ENCODE measurements around the gene ZNF850.
A peak's percentile ranks its signal among the peaks of the same experiment; 100 is the strongest.
"Not testable (repeated sequence)": the region's sequence is repeated elsewhere in the genome, so short reads cannot be mapped to it uniquely, and the experiment has no call there.

The ZNF850 gene

GRCh38 chr19:36772311-36773222 is at the start of gene ZNF850:
Gene ZNF850, minus strand, starts transcription at chr19:36772807. Its CDS starts 10,201 bp downstream, at chr19:36762606.
- Histone ChIP-seq H3K4me1 (ENCODE audit: control insufficient read depth in 5 of 5, insufficient read depth in 5 of 5, low read length in 5 of 5) (peaks cover 5 to 27% (median 23%) of the 10 kb centered on the region in 5 donors), H3K27ac (ENCODE audit: low read depth, low read length) (peak within 1 kb of the TSS; percentile 82), H3K4me3 (ENCODE audit: low read depth in 1 of 5, low read length in 5 of 5) (peak within 1 kb of the TSS; percentile 74 to 99 (median 93)), H3K9ac (ENCODE audit: low read length in 5 of 5) (peak within 1 kb of the TSS; percentile 43 to 88 (median 72)), H3K9me3 (ENCODE audit: control insufficient read depth in 5 of 5, low read length in 5 of 5) (peaks cover 0 to 41% (median 25%) of the 10 kb centered on the region in 5 donors), H3K27me3 (ENCODE audit: control insufficient read depth in 5 of 5, insufficient read depth in 4 of 5, low read length in 5 of 5) (no peaks in the 10 kb centered on the region), H3K36me3 (ENCODE audit: control insufficient read depth in 5 of 5, insufficient read depth in 5 of 5, low read length in 5 of 5) (no peaks in the 10 kb centered on the region)

- Histone ChIP-seq H3K9me3 (ENCODE audit: control insufficient read depth in 5 of 5, low read length in 5 of 5) (peaks cover 76 to 97% (median 87%) of the 10 kb centered on the region in 5 donors), H3K27me3 (ENCODE audit: control insufficient read depth in 5 of 5, insufficient read depth in 4 of 5, low read length in 5 of 5) (no peaks in the 10 kb centered on the region), H3K36me3 (ENCODE audit: control insufficient read depth in 5 of 5, insufficient read depth in 5 of 5, low read length in 5 of 5) (peaks cover 59 to 69% (median 64%) of the 10 kb centered on the region in 5 donors), H3K4me3 (ENCODE audit: low read depth in 1 of 5, low read length in 5 of 5) (peak overlapping the region; percentile 14 to 69 (median 37)), H3K4me1 (ENCODE audit: control insufficient read depth in 5 of 5, insufficient read depth in 5 of 5, low read length in 5 of 5) (peaks cover 0 to 2% (median 0%) of the 10 kb centered on the region in 5 donors), H3K27ac (ENCODE audit: low read depth, low read length) (no peak overlapping the region), H3K9ac (ENCODE audit: low read length in 5 of 5) (no peak overlapping the region)
These were observed 49.2 kb upstream of the ZNF850 start for GRCh38 chr19:36821758-36822157.

- Histone ChIP-seq H3K27me3 (ENCODE audit: control insufficient read depth in 5 of 5, insufficient read depth in 4 of 5, low read length in 5 of 5) (no peaks in the 10 kb centered on the region), H3K9me3 (ENCODE audit: control insufficient read depth in 5 of 5, low read length in 5 of 5) (peaks cover 77 to 99% (median 89%) of the 10 kb centered on the region in 5 donors), H3K4me1 (ENCODE audit: control insufficient read depth in 5 of 5, insufficient read depth in 5 of 5, low read length in 5 of 5) (peaks cover 0 to 2% (median 0%) of the 10 kb centered on the region in 5 donors), H3K9ac (ENCODE audit: low read length in 5 of 5) (no peak overlapping the region), H3K27ac (ENCODE audit: low read depth, low read length) (no peak overlapping the region), H3K36me3 (ENCODE audit: control insufficient read depth in 5 of 5, insufficient read depth in 5 of 5, low read length in 5 of 5) (peaks cover 46 to 60% (median 51%) of the 10 kb centered on the region in 5 donors), H3K4me3 (ENCODE audit: low read depth in 1 of 5, low read length in 5 of 5) (peak overlapping the region; percentile 28 to 70 (median 47))
These were observed 46.6 kb upstream of the ZNF850 start for GRCh38 chr19:36819130-36819630.

GRCh38 chr19:36807029-36807428 is 34.4 kb upstream of the ZNF850 start:
- Histone ChIP-seq H3K36me3 (ENCODE audit: control insufficient read depth in 5 of 5, insufficient read depth in 5 of 5, low read length in 5 of 5) (peaks cover 4 to 25% (median 10%) of the 10 kb centered on the region in 5 donors), H3K9ac (ENCODE audit: low read length in 5 of 5) (no peak overlapping the region), H3K9me3 (ENCODE audit: control insufficient read depth in 5 of 5, low read length in 5 of 5) (peaks cover 32 to 87% (median 77%) of the 10 kb centered on the region in 5 donors), H3K27me3 (ENCODE audit: control insufficient read depth in 5 of 5, insufficient read depth in 4 of 5, low read length in 5 of 5) (no peaks in the 10 kb centered on the region), H3K27ac (ENCODE audit: low read depth, low read length) (no peak overlapping the region), H3K4me1 (ENCODE audit: control insufficient read depth in 5 of 5, insufficient read depth in 5 of 5, low read length in 5 of 5) (no peaks in the 10 kb centered on the region), H3K4me3 (ENCODE audit: low read depth in 1 of 5, low read length in 5 of 5) (peak overlapping the region in 2 of 5 donors; percentile 37 to 42)

- Histone ChIP-seq H3K9ac (ENCODE audit: low read length in 5 of 5) (no peak overlapping the region), H3K4me3 (ENCODE audit: low read depth in 1 of 5, low read length in 5 of 5) (peak overlapping the region in 1 of 5 donors; percentile 42), H3K4me1 (ENCODE audit: control insufficient read depth in 5 of 5, insufficient read depth in 5 of 5, low read length in 5 of 5) (no peaks in the 10 kb centered on the region), H3K36me3 (ENCODE audit: control insufficient read depth in 5 of 5, insufficient read depth in 5 of 5, low read length in 5 of 5) (peaks cover 4 to 25% (median 13%) of the 10 kb centered on the region in 5 donors), H3K27me3 (ENCODE audit: control insufficient read depth in 5 of 5, insufficient read depth in 4 of 5, low read length in 5 of 5) (no peaks in the 10 kb centered on the region), H3K27ac (ENCODE audit: low read depth, low read length) (no peak overlapping the region), H3K9me3 (ENCODE audit: control insufficient read depth in 5 of 5, low read length in 5 of 5) (peaks cover 23 to 83% (median 69%) of the 10 kb centered on the region in 5 donors)
These were observed 32.8 kb upstream of the ZNF850 start for GRCh38 chr19:36805364-36805763.

- peaks cover 6 to 71% (median 39%) of the 10 kb centered on the region in 5 donors for H3K9me3 ChIP-seq (ENCODE audit: control insufficient read depth in 5 of 5, low read length in 5 of 5)
These were observed 25.1 kb upstream of the ZNF850 start for GRCh38 chr19:36797786-36798108.

GRCh38 chr19:36796714-36796992 is 24.0 kb upstream of the ZNF850 start:
- Histone ChIP-seq H3K9me3 (ENCODE audit: control insufficient read depth in 5 of 5, low read length in 5 of 5) (peaks cover 9 to 71% (median 37%) of the 10 kb centered on the region in 5 donors), H3K4me3 (ENCODE audit: low read depth in 1 of 5, low read length in 5 of 5) (peak overlapping the region; percentile 82 to 94 (median 88)), H3K9ac (ENCODE audit: low read length in 5 of 5) (peak overlapping the region in 1 of 5 donors; percentile 39), H3K4me1 (ENCODE audit: control insufficient read depth in 5 of 5, insufficient read depth in 5 of 5, low read length in 5 of 5) (peaks cover 0 to 13% (median 5%) of the 10 kb centered on the region in 5 donors), H3K27me3 (ENCODE audit: control insufficient read depth in 5 of 5, insufficient read depth in 4 of 5, low read length in 5 of 5) (no peaks in the 10 kb centered on the region), H3K27ac (ENCODE audit: low read depth, low read length) (no peak overlapping the region), H3K36me3 (ENCODE audit: control insufficient read depth in 5 of 5, insufficient read depth in 5 of 5, low read length in 5 of 5) (peaks cover 0 to 5% (median 2%) of the 10 kb centered on the region in 5 donors)

More at GRCh38 chr19:36797786-36798108, 25.1 kb upstream of the ZNF850 start:
- Histone ChIP-seq H3K27ac (ENCODE audit: low read depth, low read length) (peak overlapping the region; percentile 54), H3K9ac (ENCODE audit: low read length in 5 of 5) (peak overlapping the region in 4 of 5 donors; percentile 30 to 74 (median 66)), H3K4me3 (ENCODE audit: low read depth in 1 of 5, low read length in 5 of 5) (peak overlapping the region; percentile 82 to 94 (median 88)), H3K27me3 (ENCODE audit: control insufficient read depth in 5 of 5, insufficient read depth in 4 of 5, low read length in 5 of 5) (no peaks in the 10 kb centered on the region), H3K36me3 (ENCODE audit: control insufficient read depth in 5 of 5, insufficient read depth in 5 of 5, low read length in 5 of 5) (peaks cover under 1 to 10% (median 6%) of the 10 kb centered on the region in 5 donors), H3K4me1 (ENCODE audit: control insufficient read depth in 5 of 5, insufficient read depth in 5 of 5, low read length in 5 of 5) (peaks cover 0 to 13% (median 5%) of the 10 kb centered on the region in 5 donors)

GRCh38 chr19:36791420-36792141 is 19.0 kb upstream of the ZNF850 start:
- H3K9me3 ChIP-seq (ENCODE audit: control insufficient read depth in 5 of 5, low read length in 5 of 5) = peaks cover 12 to 52% (median 43%) of the 10 kb centered on the region in 5 donors
- not testable (repeated sequence) for H3K27me3 ChIP-seq (ENCODE audit: control insufficient read depth in 5 of 5, insufficient read depth in 4 of 5, low read length in 5 of 5); H3K4me1 ChIP-seq (ENCODE audit: control insufficient read depth in 5 of 5, insufficient read depth in 5 of 5, low read length in 5 of 5); H3K9ac ChIP-seq (ENCODE audit: low read length in 5 of 5); H3K27ac ChIP-seq (ENCODE audit: low read depth, low read length); H3K36me3 ChIP-seq (ENCODE audit: control insufficient read depth in 5 of 5, insufficient read depth in 5 of 5, low read length in 5 of 5)
- peak overlapping the region in 3 of 5 donors; percentile 11 to 51 (median 36) for H3K4me3 ChIP-seq (ENCODE audit: low read depth in 1 of 5, low read length in 5 of 5)

- Histone ChIP-seq H3K9ac (ENCODE audit: low read length in 5 of 5) (peak overlapping the region in 1 of 5 donors; percentile 53), H3K27ac (ENCODE audit: low read depth, low read length) (no peak overlapping the region), H3K4me3 (ENCODE audit: low read depth in 1 of 5, low read length in 5 of 5) (peak overlapping the region in 4 of 5 donors; percentile 17 to 59 (median 46)), H3K36me3 (ENCODE audit: control insufficient read depth in 5 of 5, insufficient read depth in 5 of 5, low read length in 5 of 5) (no peaks in the 10 kb centered on the region), H3K4me1 (ENCODE audit: control insufficient read depth in 5 of 5, insufficient read depth in 5 of 5, low read length in 5 of 5) (peaks cover 5 to 25% (median 23%) of the 10 kb centered on the region in 5 donors), H3K9me3 (ENCODE audit: control insufficient read depth in 5 of 5, low read length in 5 of 5) (peaks cover 0 to 41% (median 24%) of the 10 kb centered on the region in 5 donors), H3K27me3 (ENCODE audit: control insufficient read depth in 5 of 5, insufficient read depth in 4 of 5, low read length in 5 of 5) (no peaks in the 10 kb centered on the region)
These were observed 3.2 kb upstream of the ZNF850 start for GRCh38 chr19:36775768-36776167.
